ENCODE measurements around the gene RAP1GAP. TPM values are rescaled to one million over a fixed set of nuclear protein-coding genes. Genes with fewer than 3 reads are reported as not detected.
A peak's percentile ranks its signal among the peaks of the same experiment; 100 is the strongest.

The RAP1GAP gene
- total and polyA plus RNA-seq, 9 of the 15 experiments (the other 6 are each of a cell fraction or from before 2014, with no cell fraction given), result 0.29 to 30.2 (median 19.2) TPM

DNA sequence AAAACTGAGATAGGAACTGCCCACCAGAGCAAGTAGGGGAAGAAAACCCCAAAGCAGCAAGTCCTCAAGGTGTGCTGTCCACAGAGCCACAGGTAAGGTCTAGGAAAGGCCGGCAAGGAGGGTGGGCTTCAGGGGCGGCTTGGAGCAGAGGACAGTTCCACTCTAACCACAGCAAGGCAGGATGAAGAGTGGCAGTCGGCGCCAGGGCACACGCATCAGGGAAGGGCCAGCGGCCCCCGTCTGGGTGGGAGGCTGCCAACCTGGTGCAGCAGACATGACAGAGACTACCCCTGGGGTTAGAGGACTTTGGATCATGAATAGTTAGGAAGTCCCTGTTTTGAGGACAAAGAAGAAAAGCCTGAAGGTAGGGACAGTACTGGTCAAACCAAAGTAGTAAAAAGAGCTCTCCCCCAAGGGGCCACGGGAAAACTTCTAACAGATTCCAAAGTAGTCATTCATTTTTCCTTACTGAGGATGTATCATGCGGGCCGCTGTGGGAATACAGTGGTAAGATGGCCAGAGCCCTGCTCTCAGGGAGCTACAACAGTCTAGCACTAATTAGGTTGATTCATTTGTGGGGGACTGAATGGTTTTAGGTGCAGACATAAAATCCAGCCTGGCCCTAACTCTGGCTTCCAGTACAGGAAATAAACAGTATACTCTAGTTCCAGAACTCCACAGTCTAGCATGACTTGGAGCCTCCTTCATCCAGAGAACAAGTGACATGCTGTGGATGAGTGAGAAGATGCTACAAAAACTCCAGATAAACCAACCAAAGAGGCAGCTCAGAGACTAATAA lies 3.5 kb upstream of the RAP1GAP start:
- BruUV-seq (replicated peaks), result no TSS peak
- no peak for FAIRE-seq
- CTCF ChIA-PET (ENCODE audit: low intra/inter-chr PET ratio), result no interaction called here
- Histone ChIP-seq H4K20me1 (replicated peaks; ENCODE audit: control insufficient read depth, insufficient read depth, low read length) (no peaks in the 10 kb centered on the region; the same call in 1 of the 2 replicates), H3K27me3 (ENCODE audit: control insufficient read depth in 2 of 2, insufficient read depth in 2 of 2, low read length in 2 of 2) (no peaks in the 10 kb centered on the region), H2AFZ (ENCODE audit: low read depth, low read length) (0 out of 2 replicates have a peak overlapping the region, but pooled peaks have one; percentile 5), H3K36me3 (ENCODE audit: control insufficient read depth, insufficient read depth, low read length) (peaks cover 14% of the 10 kb centered on the region; the same call in 2 of the 3 replicates), H3K79me2 (ENCODE audit: control insufficient read depth, insufficient read depth, low read length) (peaks cover 12% of the 10 kb centered on the region), H3K9ac (ENCODE audit: insufficient read depth in 1 of 2, low read depth in 2 of 2, low read length in 2 of 2) (peak overlapping the region; percentile 19 to 73; a peak in 3 of 4 replicates), H3K9me1 (ENCODE audit: control insufficient read depth, insufficient read depth, low read length) (no peaks in the 10 kb centered on the region), H3K9me3 (replicated peaks; ENCODE audit: control insufficient read depth, insufficient read depth, low read depth, low read length) (no peaks in the 10 kb centered on the region), H3K27ac (ENCODE audit: extremely low read depth, low read depth, low read length) (peak overlapping the region; percentile 44; the same call in 2 of the 3 replicates), H3K4me2 (ENCODE audit: insufficient read depth, low read length) (no peak overlapping the region), H3K4me3 (no peak overlapping the region), H3K4me1 (replicated peaks in 1 of 2; ENCODE audit: control insufficient read depth in 2 of 2, insufficient read depth in 2 of 2, low read length in 2 of 2) (peaks cover 54 to 65% of the 10 kb centered on the region in 2 experiments)
- DNase-seq (ENCODE audit: extremely low read depth in 1 of 4, low spot score in 3 of 4), result peak in 1 of 4 experiments; percentile 9
- POLR2A ChIA-PET, result interaction anchor here (0.6 to 2.9 kb wide), 9 partner anchors 8 to 529 kb away, joined by 3 to 13 read pairs (median 4); no protein-coding TSS in a partner anchor
- WGBS (ENCODE audit: insufficient coverage, low coverage, missing lambda C conversion rate), result 85% methylated on average over 9 of the region's 10 CpGs
- in situ Hi-C loops (cut with MboI), result loop anchor here (25.0 kb wide), 1 partner anchor 160 kb away; the partner anchor contains the start of gene ALPL
- intact Hi-C loops (cut with micrococcal nuclease), result loop anchor here (2.0 to 5.0 kb wide), 2 partner anchors 14 to 110 kb away; partner anchors contain the start of gene USP48
- ATAC-seq, result no peak
- TF ChIP-seq MTA3 (IDR thresholded peaks at IDR 0.05; ENCODE audit: borderline replicate concordance) (no peak), ZNF282 (CRISPR knock-in tag; IDR thresholded peaks at IDR 0.05) (no peak), REST (IDR thresholded peaks at IDR 0.05; ENCODE audit: borderline replicate concordance) (no peak), REST (CRISPR knock-in tag; IDR thresholded peaks at IDR 0.05; ENCODE audit: low read depth) (no peak), ZNF449 (CRISPR knock-in tag; IDR thresholded peaks at IDR 0.05) (no peak)
- TF ChIP-seq, protein P1, sequence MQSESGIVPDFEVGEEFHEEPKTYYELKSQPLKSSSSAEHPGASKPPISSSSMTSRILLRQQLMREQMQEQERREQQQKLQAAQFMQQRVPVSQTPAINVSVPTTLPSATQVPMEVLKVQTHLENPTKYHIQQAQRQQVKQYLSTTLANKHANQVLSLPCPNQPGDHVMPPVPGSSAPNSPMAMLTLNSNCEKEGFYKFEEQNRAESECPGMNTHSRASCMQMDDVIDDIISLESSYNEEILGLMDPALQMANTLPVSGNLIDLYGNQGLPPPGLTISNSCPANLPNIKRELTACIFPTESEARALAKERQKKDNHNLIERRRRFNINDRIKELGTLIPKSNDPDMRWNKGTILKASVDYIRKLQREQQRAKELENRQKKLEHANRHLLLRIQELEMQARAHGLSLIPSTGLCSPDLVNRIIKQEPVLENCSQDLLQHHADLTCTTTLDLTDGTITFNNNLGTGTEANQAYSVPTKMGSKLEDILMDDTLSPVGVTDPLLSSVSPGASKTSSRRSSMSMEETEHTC (IDR thresholded peaks at IDR 0.05), result no peak
- TF ChIP-seq, protein P2, sequence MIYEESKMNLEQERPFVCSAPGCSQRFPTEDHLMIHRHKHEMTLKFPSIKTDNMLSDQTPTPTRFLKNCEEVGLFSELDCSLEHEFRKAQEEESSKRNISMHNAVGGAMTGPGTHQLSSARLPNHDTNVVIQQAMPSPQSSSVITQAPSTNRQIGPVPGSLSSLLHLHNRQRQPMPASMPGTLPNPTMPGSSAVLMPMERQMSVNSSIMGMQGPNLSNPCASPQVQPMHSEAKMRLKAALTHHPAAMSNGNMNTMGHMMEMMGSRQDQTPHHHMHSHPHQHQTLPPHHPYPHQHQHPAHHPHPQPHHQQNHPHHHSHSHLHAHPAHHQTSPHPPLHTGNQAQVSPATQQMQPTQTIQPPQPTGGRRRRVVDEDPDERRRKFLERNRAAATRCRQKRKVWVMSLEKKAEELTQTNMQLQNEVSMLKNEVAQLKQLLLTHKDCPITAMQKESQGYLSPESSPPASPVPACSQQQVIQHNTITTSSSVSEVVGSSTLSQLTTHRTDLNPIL (CRISPR knock-in tag; IDR thresholded peaks at IDR 0.05), result 0 out of 2 replicates have a peak, but pooled peaks have one; percentile 65

Data from K562 (cell line).